GM12891 (cell line): ENCODE data around the gene MYLK.

ENCODE experiments used
- DNase-seq: peaks from one replicate; pipeline ENCODE4 v3.0.0; 2011; ENCODE audit warnings: low spot score; ENCODE audit not compliant: insufficient read length
- FAIRE-seq: peaks from 2 replicates; lab custom pipeline; 2011; peaks lifted over from hg19 to GRCh38; lab: Jason Lieb, UNC
- PAX5 ChIP-seq: IDR thresholded peaks from 2 replicates; pipeline ENCODE4 v1.6.1; 2011; ENCODE audit warnings: low read length, moderate library complexity, mild to moderate bottlenecking; ENCODE audit not compliant: insufficient read depth, severe bottlenecking
- POLR2A ChIP-seq: IDR thresholded peaks from 2 replicates; pipeline ENCODE4 v1.6.1; 2011; ENCODE audit warnings: low read depth, low read length, control low read depth
- POLR2AphosphoS5 ChIP-seq: IDR thresholded peaks from 2 replicates; pipeline ENCODE4 v1.6.1; 2011; ENCODE audit warnings: low read depth, low read length, control low read depth
- POU2F2 ChIP-seq: IDR thresholded peaks from 2 replicates; pipeline ENCODE4 v1.6.1; 2011; ENCODE audit warnings: low read depth, mild to moderate bottlenecking, control low read depth, low read length, moderate library complexity
- SPI1 ChIP-seq: IDR thresholded peaks from 2 replicates; pipeline ENCODE4 v1.6.1; 2011; ENCODE audit warnings: low read depth, low read length, control low read depth
- TAF1 ChIP-seq: IDR thresholded peaks from 2 replicates; pipeline ENCODE4 v1.6.1; 2011; ENCODE audit warnings: low read depth, low read length, control low read depth

MYLK gene

GRCh38 chr3:123861081-123861836, 22.9 kb downstream of the MYLK start:
- no peak for FAIRE-seq
- TF ChIP-seq POLR2AphosphoS5: no peak
- no peak for TF ChIP-seq PAX5
- no peak for TF ChIP-seq TAF1
- TF ChIP-seq POU2F2: no peak
- TF ChIP-seq POLR2A: no peak
- TF ChIP-seq SPI1: no peak
- DNase-seq: no peak

- FAIRE-seq (no peak), DNase-seq (no peak)
- TF ChIP-seq POLR2A (no peak), TAF1 (no peak), SPI1 (no peak), PAX5 (no peak), POU2F2 (no peak), POLR2AphosphoS5 (no peak)
Observed at GRCh38 chr3:123859177-123859576, 25.0 kb downstream of the MYLK start.

GRCh38 chr3:123854905-123855304, 29.2 kb downstream of the MYLK start:
- TF ChIP-seq POLR2AphosphoS5 (no peak), SPI1 (no peak), POLR2A (no peak), PAX5 (no peak), POU2F2 (no peak), TAF1 (no peak)
- no peak for FAIRE-seq
- DNase-seq: no peak

GRCh38 chr3:123853686-123854372, 30.3 kb downstream of the MYLK start:
- TF ChIP-seq POLR2AphosphoS5 (no peak), POLR2A (no peak), SPI1 (no peak)

GRCh38 chr3:123847209-123847608, 36.9 kb downstream of the MYLK start:
- FAIRE-seq (no peak), DNase-seq (no peak)
- TF ChIP-seq POLR2A (no peak), POLR2AphosphoS5 (no peak), SPI1 (no peak), PAX5 (no peak), TAF1 (no peak), POU2F2 (no peak)

More at GRCh38 chr3:123853686-123854372, 30.3 kb downstream of the MYLK start:
- FAIRE-seq (no peak), DNase-seq (no peak)

- DNase-seq (no peak), FAIRE-seq (no peak)
- no peak for TF ChIP-seq TAF1
- no peak for TF ChIP-seq PAX5
- no peak for TF ChIP-seq POU2F2
- no peak for TF ChIP-seq SPI1
- TF ChIP-seq POLR2A: no peak
- no peak for TF ChIP-seq POLR2AphosphoS5
Observed at GRCh38 chr3:123843668-123844067, 40.5 kb downstream of the MYLK start.

- TF ChIP-seq POLR2A: no peak
- TF ChIP-seq SPI1: no peak
- TF ChIP-seq PAX5: no peak
- TF ChIP-seq POLR2AphosphoS5: no peak
- no peak for TF ChIP-seq POU2F2
- FAIRE-seq: no peak
Observed at GRCh38 chr3:123842711-123843110, 41.4 kb downstream of the MYLK start.

GRCh38 chr3:123841476-123842238, 42.5 kb downstream of the MYLK start:
- DNase-seq: no peak

More at GRCh38 chr3:123842711-123843110, 41.4 kb downstream of the MYLK start:
- DNase-seq: no peak

GRCh38 chr3:123840961-123841360, 43.2 kb downstream of the MYLK start:
- FAIRE-seq: no peak
- no peak for DNase-seq

More at GRCh38 chr3:123841476-123842238, 42.5 kb downstream of the MYLK start:
- FAIRE-seq: no peak
- TF ChIP-seq SPI1 (no peak), POLR2A (no peak), POU2F2 (no peak), TAF1 (no peak), PAX5 (no peak), POLR2AphosphoS5 (no peak)

More at GRCh38 chr3:123840961-123841360, 43.2 kb downstream of the MYLK start:
- TF ChIP-seq POLR2A: no peak
- TF ChIP-seq SPI1: no peak
- TF ChIP-seq POLR2AphosphoS5: no peak
- TF ChIP-seq PAX5: no peak
- no peak for TF ChIP-seq TAF1
- TF ChIP-seq POU2F2: no peak
